ENCODE results near the gene SLC48A1. TPM values are rescaled to one million over a fixed set of nuclear protein-coding genes. Genes with fewer than 3 reads are reported as not detected.

SLC48A1 gene
- total RNA-seq, 4 donors from 2014 or later = 19.9 to 76.7 (median 23.1) TPM

- TF ChIP-seq POLR2AphosphoS5 (IDR thresholded peaks at IDR 0.05) (no peak), POLR2A (IDR thresholded peaks at IDR 0.05) (no peak), EP300 (IDR thresholded peaks at IDR 0.05; ENCODE audit: low read depth) (no peak), CTCF (IDR thresholded peaks at IDR 0.05) (no peak)
- Histone ChIP-seq H3K27me3 (no peaks in the 10 kb centered on the region), H3K36me3 (peaks cover 0 to 15% (median 3%) of the 10 kb centered on the region in 4 donors), H3K27ac (peak overlapping the region in 1 of 4 donors; percentile 3), H3K9me3 (no peaks in the 10 kb centered on the region), H3K4me3 (no peak overlapping the region), H3K4me1 (peaks cover 6 to 23% (median 12%) of the 10 kb centered on the region in 4 donors)
- 74% methylated on average over 13 of the region's 13 CpGs; no CpG with 5 or more reads in 1 of the 2 donors for WGBS, 2 donors (ENCODE audit: low coverage in 1 of 2)
- intact Hi-C loops (cut with DNase I; ENCODE audit: low total_unique reads) = no loop called here
- DNase-seq = no peak
- in situ Hi-C loops (cut with MboI; ENCODE audit: low pct_ligation_motif_present in 1 of 4, low pct_unique_long_range_greater_than_20kb in 1 of 4, low sequenced_read_pairs in 3 of 4) = loop anchor here in 1 of 4 donors (10.0 kb wide), 1 partner anchor 53 kb away; no protein-coding TSS in a partner anchor
These were observed 8.7 kb downstream of the SLC48A1 start for GRCh38 chr12:47781479-47782371.

GRCh38 chr12:47782372-47782770, 9.3 kb downstream of the SLC48A1 start:
- in situ Hi-C loops (cut with MboI; ENCODE audit: low pct_ligation_motif_present in 1 of 4, low pct_unique_long_range_greater_than_20kb in 1 of 4, low sequenced_read_pairs in 3 of 4) = loop anchor here in 1 of 4 donors (10.0 kb wide), 1 partner anchor 52 kb away; no protein-coding TSS in a partner anchor

GRCh38 chr12:47783024-47783755, 10.2 kb downstream of the SLC48A1 start:
- Histone ChIP-seq H3K36me3 (peaks cover 0 to 15% (median 6%) of the 10 kb centered on the region in 4 donors), H3K9me3 (no peaks in the 10 kb centered on the region), H3K4me1 (peaks cover 0 to 9% (median 4%) of the 10 kb centered on the region in 4 donors), H3K27me3 (no peaks in the 10 kb centered on the region), H3K4me3 (no peak overlapping the region), H3K27ac (no peak overlapping the region)
- in situ Hi-C loops (cut with MboI; ENCODE audit: low pct_ligation_motif_present in 1 of 4, low pct_unique_long_range_greater_than_20kb in 1 of 4, low sequenced_read_pairs in 3 of 4) (loop anchor here in 1 of 4 donors (10.0 kb wide), 1 partner anchor 52 kb away; no protein-coding TSS in a partner anchor), intact Hi-C loops (cut with DNase I; ENCODE audit: low total_unique reads) (no loop called here)
- TF ChIP-seq CTCF (IDR thresholded peaks at IDR 0.05) (no peak), POLR2AphosphoS5 (IDR thresholded peaks at IDR 0.05) (no peak), POLR2A (IDR thresholded peaks at IDR 0.05) (no peak), EP300 (IDR thresholded peaks at IDR 0.05; ENCODE audit: low read depth) (no peak)
- WGBS, 2 donors (ENCODE audit: low coverage in 1 of 2) = 80 to 85% methylated on average over 1 to 17 of the region's 17 CpGs
- DNase-seq = no peak

More at GRCh38 chr12:47782372-47782770, 9.3 kb downstream of the SLC48A1 start:
- no peaks in the 10 kb centered on the region for H3K27me3 ChIP-seq
- intact Hi-C loops (cut with DNase I; ENCODE audit: low total_unique reads) = no loop called here
- no peak for TF ChIP-seq CTCF (IDR thresholded peaks at IDR 0.05)
- TF ChIP-seq POLR2AphosphoS5 (IDR thresholded peaks at IDR 0.05) = no peak
- TF ChIP-seq POLR2A (IDR thresholded peaks at IDR 0.05) = no peak
- no peak for TF ChIP-seq EP300 (IDR thresholded peaks at IDR 0.05; ENCODE audit: low read depth)
- H3K9me3 ChIP-seq = no peaks in the 10 kb centered on the region
- DNase-seq = no peak
- H3K36me3 ChIP-seq = peaks cover 0 to 15% (median 3%) of the 10 kb centered on the region in 4 donors
- H3K4me1 ChIP-seq = peaks cover under 1 to 17% (median 6%) of the 10 kb centered on the region in 4 donors
- H3K27ac ChIP-seq = peak overlapping the region in 1 of 4 donors; percentile 3
- 73 to 81% methylated on average over 3 to 8 of the region's 8 CpGs for WGBS, 2 donors (ENCODE audit: low coverage in 1 of 2)
- H3K4me3 ChIP-seq = no peak overlapping the region
